NCI-H748 treated with DMSO at 0.1 percent for 48 hours (cell line): Measurements from ENCODE around the gene SULF2.

ENCODE experiments used
- DNase-seq: peaks from one replicate; lab custom pipeline; 2025; lab: John Stamatoyannopoulos, UW

SULF2 gene

GRCh38 chr20:47784599-47785310 lies 526 bp downstream of the SULF2 start:
- no peak for DNase-seq

- peak; percentile 29 for DNase-seq
These were observed 1.3 kb downstream of the SULF2 start for GRCh38 chr20:47783828-47784598.

GRCh38 chr20:47782920-47783552 lies 2.2 kb downstream of the SULF2 start:
- no peak for DNase-seq

- no peak for DNase-seq
These were observed 3.2 kb downstream of the SULF2 start for GRCh38 chr20:47782076-47782475.

- no peak for DNase-seq
These were observed 3.6 kb downstream of the SULF2 start for GRCh38 chr20:47781632-47782031.

- DNase-seq, result no peak
These were observed 4.4 kb downstream of the SULF2 start for GRCh38 chr20:47780720-47781389.

- no peak for DNase-seq
These were observed 6.6 kb downstream of the SULF2 start for GRCh38 chr20:47778398-47779354.

- no peak for DNase-seq
These were observed 8.1 kb downstream of the SULF2 start for GRCh38 chr20:47777220-47777619.

GRCh38 chr20:47776639-47777038 lies 8.6 kb downstream of the SULF2 start:
- no peak for DNase-seq

- no peak for DNase-seq
These were observed 9.4 kb downstream of the SULF2 start for GRCh38 chr20:47775841-47776240.

- DNase-seq, result no peak
These were observed 10.2 kb downstream of the SULF2 start for GRCh38 chr20:47775039-47775438.

- no peak for DNase-seq
These were observed 11.0 kb downstream of the SULF2 start for GRCh38 chr20:47774131-47774777.

- no peak for DNase-seq
These were observed 11.9 kb downstream of the SULF2 start for GRCh38 chr20:47773371-47773786.

GRCh38 chr20:47770935-47771334 lies 14.3 kb downstream of the SULF2 start:
- no peak for DNase-seq

GRCh38 chr20:47768016-47768824 lies 17.1 kb downstream of the SULF2 start:
- no peak for DNase-seq

- no peak for DNase-seq
These were observed 19.3 kb downstream of the SULF2 start for GRCh38 chr20:47765691-47766594.

- DNase-seq, result no peak
These were observed 20.0 kb downstream of the SULF2 start for GRCh38 chr20:47765271-47765670.

- DNase-seq, result no peak
These were observed 21.0 kb downstream of the SULF2 start for GRCh38 chr20:47764154-47764733.
